Stimulated activated CD4-positive, alpha-beta T cell treated with anti-CD3 and anti-CD28 coated beads, TNF-alpha, amount 100 ng/mL, for 24 hours (primary cell): ENCODE measurements around the gene KCNJ6.

Experiments used
- DNase-seq, 3 experiments: peaks; one replicate each; pipeline ENCODE4 v3.0.0-alpha.2; 2020; ENCODE audit warnings: low read depth in 3 of 3

Gene KCNJ6

GRCh38 chr21:37904856-37905255 is 11.4 kb downstream of the KCNJ6 start:
- no peak for DNase-seq

GRCh38 chr21:37903396-37903795 is 12.9 kb downstream of the KCNJ6 start:
- DNase-seq = no peak

- DNase-seq = no peak
Measured at GRCh38 chr21:37899146-37899545, 17.1 kb downstream of the KCNJ6 start.

- no peak for DNase-seq
Measured at GRCh38 chr21:37896788-37897187, 19.5 kb downstream of the KCNJ6 start.

GRCh38 chr21:37891972-37892371 is 24.3 kb downstream of the KCNJ6 start:
- DNase-seq = no peak

- DNase-seq = no peak
Measured at GRCh38 chr21:37888659-37889058, 27.6 kb downstream of the KCNJ6 start.

GRCh38 chr21:37886726-37887299 is 29.4 kb downstream of the KCNJ6 start:
- no peak for DNase-seq

GRCh38 chr21:37886120-37886519 is 30.1 kb downstream of the KCNJ6 start:
- DNase-seq = no peak

- DNase-seq = no peak
Measured at GRCh38 chr21:37878946-37879660, 37.2 kb downstream of the KCNJ6 start.

- DNase-seq = no peak
Measured at GRCh38 chr21:37877888-37878684, 38.2 kb downstream of the KCNJ6 start.

GRCh38 chr21:37877171-37877570 is 39.1 kb downstream of the KCNJ6 start:
- no peak for DNase-seq

- no peak for DNase-seq
Measured at GRCh38 chr21:37876561-37876960, 39.7 kb downstream of the KCNJ6 start.

GRCh38 chr21:37874904-37875780 is 41.1 kb downstream of the KCNJ6 start:
- DNase-seq = no peak

- no peak for DNase-seq
Measured at GRCh38 chr21:37874481-37874880, 41.8 kb downstream of the KCNJ6 start.

- no peak for DNase-seq
Measured at GRCh38 chr21:37873655-37874054, 42.6 kb downstream of the KCNJ6 start.

GRCh38 chr21:37871121-37871862 is 45.0 kb downstream of the KCNJ6 start:
- DNase-seq = no peak

GRCh38 chr21:37870221-37870620 is 46.0 kb downstream of the KCNJ6 start:
- DNase-seq = no peak

GRCh38 chr21:37869661-37870060 is 46.6 kb downstream of the KCNJ6 start:
- no peak for DNase-seq

GRCh38 chr21:37868446-37869295 is 47.6 kb downstream of the KCNJ6 start:
- no peak for DNase-seq

- no peak for DNase-seq
Measured at GRCh38 chr21:37866027-37866426, 50.2 kb downstream of the KCNJ6 start.
